GM12864 (cell line): ENCODE results near the gene PLXNB2.

Source experiments
- DNase-seq: peaks from one replicate; pipeline ENCODE4 v3.0.0-alpha.2; 2011; ENCODE audit warnings: low read depth
- H3K4me3 ChIP-seq: 2 replicates; pipeline ENCODE4 v1.5.1; 2011; ENCODE audit warnings: mild to moderate bottlenecking, low read depth, low read length, control low read depth
- CTCF ChIP-seq: IDR thresholded peaks from 2 replicates; pipeline ENCODE4 v1.5.1; 2011; ENCODE audit warnings: low read depth, mild to moderate bottlenecking, moderate library complexity, low read length, control low read depth, inconsistent platforms; ENCODE audit errors: missing control alignments

PLXNB2 gene

GRCh38 chr22:50306753-50307749 is at the start of gene PLXNB2:
TSS of gene PLXNB2 (minus strand) at chr22:50307646. CDS start at chr22:50290584, 17,062 bp downstream.
- H3K4me3 ChIP-seq: peak within 1 kb of the TSS; percentile 71
- DNase-seq: peak; percentile 39
- no peak for TF ChIP-seq CTCF

- no peak for TF ChIP-seq CTCF
- DNase-seq: no peak
- no peak overlapping the region for H3K4me3 ChIP-seq
Measured at GRCh38 chr22:50357222-50357621, 49.8 kb upstream of the PLXNB2 start.

GRCh38 chr22:50356186-50356585 is 48.7 kb upstream of the PLXNB2 start:
- no peak for DNase-seq
- no peak for TF ChIP-seq CTCF
- no peak overlapping the region for H3K4me3 ChIP-seq

GRCh38 chr22:50348058-50348457 is 40.6 kb upstream of the PLXNB2 start:
- no peak overlapping the region for H3K4me3 ChIP-seq
- no peak for TF ChIP-seq CTCF
- no peak for DNase-seq

- no peak for DNase-seq
- no peak for TF ChIP-seq CTCF
- no peak overlapping the region for H3K4me3 ChIP-seq
Measured at GRCh38 chr22:50347157-50347556, 39.7 kb upstream of the PLXNB2 start.

GRCh38 chr22:50346470-50346869 is 39.0 kb upstream of the PLXNB2 start:
- no peak for TF ChIP-seq CTCF
- no peak for DNase-seq
- no peak overlapping the region for H3K4me3 ChIP-seq

GRCh38 chr22:50343541-50343935 is 36.1 kb upstream of the PLXNB2 start:
- TF ChIP-seq CTCF: no peak
- no peak for DNase-seq
- H3K4me3 ChIP-seq: peak overlapping the region; percentile 91
